Hepatocyte (in vitro differentiated cells): ENCODE data around the gene EPO. TPM values are rescaled to one million over a fixed set of nuclear protein-coding genes. Genes with fewer than 3 reads are reported as not detected.
"Not testable (repeated sequence)": the region's sequence is repeated elsewhere in the genome, so short reads cannot be mapped to it uniquely, and the experiment has no call there.

Experiments used
- DNase-seq: peaks from one replicate; pipeline ENCODE4 v3.0.0-alpha.2; 2016; ENCODE audit warnings: low spot score
- H2AFZ ChIP-seq: fragments of 200-600 bp; sonication (generic); 2 replicates; pipeline ENCODE4 v1.6.0; 2016; ENCODE audit warnings: antibody characterized with exemption, mild to moderate bottlenecking
- H3K27ac ChIP-seq: fragments of 200-600 bp; sonication (generic); 2 replicates; pipeline ENCODE4 v1.5.1; 2016; ENCODE audit warnings: mild to moderate bottlenecking
- H3K27me3 ChIP-seq: fragments of 200-600 bp; sonication (generic); 2 replicates; pipeline ENCODE4 v1.6.1; 2016
- H3K36me3 ChIP-seq: fragments of 200-600 bp; sonication (generic); replicated peaks from 2 replicates; pipeline ENCODE4 v1.5.1; 2016; ENCODE audit warnings: low read depth; ENCODE audit not compliant: insufficient read depth
- H3K4me1 ChIP-seq: fragments of 200-600 bp; sonication (generic); 2 replicates; pipeline ENCODE4 v1.5.1; 2016; ENCODE audit warnings: mild to moderate bottlenecking, moderate library complexity; ENCODE audit not compliant: insufficient read depth
- H3K4me2 ChIP-seq: fragments of 200-600 bp; sonication (generic); 2 replicates; pipeline ENCODE4 v1.6.0; 2016
- H3K4me3 ChIP-seq: fragments of 200-600 bp; sonication (generic); 2 replicates; pipeline ENCODE4 v1.5.1; 2016; ENCODE audit warnings: mild to moderate bottlenecking
- H3K79me2 ChIP-seq: fragments of 200-600 bp; sonication (generic); 2 replicates; pipeline ENCODE4 v1.6.0; 2017; ENCODE audit warnings: mild to moderate bottlenecking
- H3K9me2 ChIP-seq: fragments of 200-600 bp; sonication (generic); replicated peaks from 2 replicates; pipeline ENCODE4 v1.6.0; 2017; ENCODE audit warnings: mild to moderate bottlenecking; ENCODE audit not compliant: insufficient read depth
- H3K9me3 ChIP-seq: fragments of 200-600 bp; sonication (generic); 2 replicates; pipeline ENCODE4 v1.5.1; 2016; ENCODE audit warnings: low read depth, mild to moderate bottlenecking
- H4K20me1 ChIP-seq: fragments of 200-600 bp; sonication (generic); 2 replicates; pipeline ENCODE4 v1.6.0; 2016; ENCODE audit warnings: mild to moderate bottlenecking; ENCODE audit not compliant: insufficient read depth, poor library complexity, severe bottlenecking
- EZH2 ChIP-seq: fragments of 200-600 bp; sonication (generic); IDR thresholded peaks from 2 replicates; pipeline ENCODE4 v1.6.1; 2016; ENCODE audit warnings: antibody characterized with exemption, mild to moderate bottlenecking, borderline replicate concordance
- EZH2phosphoT487 ChIP-seq: fragments of 200-600 bp; sonication (generic); IDR thresholded peaks from one replicate; pipeline ENCODE4 v1.6.1; 2018; ENCODE audit warnings: antibody characterized with exemption, mild to moderate bottlenecking, low read depth, moderate library complexity; ENCODE audit not compliant: unreplicated experiment, severe bottlenecking
- WGBS: methylation state at CpG from one replicate; pipeline ENCODE4 v1.1.6; 2016; ENCODE audit warnings: low lambda C conversion rate; ENCODE audit errors: missing lambda C conversion rate; 5-methylcytosine and 5-hydroxymethylcytosine counted together
- polyA plus RNA-seq: library from polyadenylated mRNA; unstranded; fragments of >200 nt; fragmentation: Nextera tagmentation; extraction: Ambion mirVana; gene quantifications from 2 replicates; pipeline ENCODE4 v1.2.1, GENCODE V29; 2016
- total RNA-seq: library from RNA; depleted of rRNA; stranded (reverse); fragments of >200 nt; gene quantifications from 2 replicates; pipeline ENCODE4 v1.2.3, GENCODE V29; 2014
- TF ChIP-seq, protein P1 (sequence below): fragments of 200-600 bp; sonication (generic); IDR thresholded peaks from 2 replicates; pipeline ENCODE4 v1.5.1; 2016; ENCODE audit warnings: antibody characterized with exemption, mild to moderate bottlenecking; ENCODE audit not compliant: poor library complexity

The EPO gene
- total and polyA plus RNA-seq, 2 experiments from 2014 or later: 1.3 TPM; not detected in 1

DNA sequence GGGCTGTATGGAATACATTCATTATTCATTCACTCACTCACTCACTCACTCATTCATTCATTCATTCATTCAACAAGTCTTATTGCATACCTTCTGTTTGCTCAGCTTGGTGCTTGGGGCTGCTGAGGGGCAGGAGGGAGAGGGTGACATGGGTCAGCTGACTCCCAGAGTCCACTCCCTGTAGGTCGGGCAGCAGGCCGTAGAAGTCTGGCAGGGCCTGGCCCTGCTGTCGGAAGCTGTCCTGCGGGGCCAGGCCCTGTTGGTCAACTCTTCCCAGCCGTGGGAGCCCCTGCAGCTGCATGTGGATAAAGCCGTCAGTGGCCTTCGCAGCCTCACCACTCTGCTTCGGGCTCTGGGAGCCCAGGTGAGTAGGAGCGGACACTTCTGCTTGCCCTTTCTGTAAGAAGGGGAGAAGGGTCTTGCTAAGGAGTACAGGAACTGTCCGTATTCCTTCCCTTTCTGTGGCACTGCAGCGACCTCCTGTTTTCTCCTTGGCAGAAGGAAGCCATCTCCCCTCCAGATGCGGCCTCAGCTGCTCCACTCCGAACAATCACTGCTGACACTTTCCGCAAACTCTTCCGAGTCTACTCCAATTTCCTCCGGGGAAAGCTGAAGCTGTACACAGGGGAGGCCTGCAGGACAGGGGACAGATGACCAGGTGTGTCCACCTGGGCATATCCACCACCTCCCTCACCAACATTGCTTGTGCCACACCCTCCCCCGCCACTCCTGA, 2.4 kb downstream of the EPO start:
- no peak overlapping the region for H3K27ac ChIP-seq
- no peaks in the 10 kb centered on the region for H3K36me3 ChIP-seq
- peaks cover 5% of the 10 kb centered on the region for H3K4me1 ChIP-seq
- no peaks in the 10 kb centered on the region for H4K20me1 ChIP-seq
- WGBS: 89% methylated on average over 17 of the region's 17 CpGs
- TF ChIP-seq EZH2: no peak
- TF ChIP-seq EZH2phosphoT487: no peak
- TF ChIP-seq, protein P1, sequence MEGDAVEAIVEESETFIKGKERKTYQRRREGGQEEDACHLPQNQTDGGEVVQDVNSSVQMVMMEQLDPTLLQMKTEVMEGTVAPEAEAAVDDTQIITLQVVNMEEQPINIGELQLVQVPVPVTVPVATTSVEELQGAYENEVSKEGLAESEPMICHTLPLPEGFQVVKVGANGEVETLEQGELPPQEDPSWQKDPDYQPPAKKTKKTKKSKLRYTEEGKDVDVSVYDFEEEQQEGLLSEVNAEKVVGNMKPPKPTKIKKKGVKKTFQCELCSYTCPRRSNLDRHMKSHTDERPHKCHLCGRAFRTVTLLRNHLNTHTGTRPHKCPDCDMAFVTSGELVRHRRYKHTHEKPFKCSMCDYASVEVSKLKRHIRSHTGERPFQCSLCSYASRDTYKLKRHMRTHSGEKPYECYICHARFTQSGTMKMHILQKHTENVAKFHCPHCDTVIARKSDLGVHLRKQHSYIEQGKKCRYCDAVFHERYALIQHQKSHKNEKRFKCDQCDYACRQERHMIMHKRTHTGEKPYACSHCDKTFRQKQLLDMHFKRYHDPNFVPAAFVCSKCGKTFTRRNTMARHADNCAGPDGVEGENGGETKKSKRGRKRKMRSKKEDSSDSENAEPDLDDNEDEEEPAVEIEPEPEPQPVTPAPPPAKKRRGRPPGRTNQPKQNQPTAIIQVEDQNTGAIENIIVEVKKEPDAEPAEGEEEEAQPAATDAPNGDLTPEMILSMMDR: no peak
- H3K27me3 ChIP-seq: peaks cover 39% of the 10 kb centered on the region
- no peaks in the 10 kb centered on the region for H3K79me2 ChIP-seq
- no peak for DNase-seq
- no peak overlapping the region for H2AFZ ChIP-seq
- no peak overlapping the region for H3K4me2 ChIP-seq
- no peaks in the 10 kb centered on the region for H3K9me3 ChIP-seq
- no peaks in the 10 kb centered on the region for H3K9me2 ChIP-seq
- no peak overlapping the region for H3K4me3 ChIP-seq

DNA sequence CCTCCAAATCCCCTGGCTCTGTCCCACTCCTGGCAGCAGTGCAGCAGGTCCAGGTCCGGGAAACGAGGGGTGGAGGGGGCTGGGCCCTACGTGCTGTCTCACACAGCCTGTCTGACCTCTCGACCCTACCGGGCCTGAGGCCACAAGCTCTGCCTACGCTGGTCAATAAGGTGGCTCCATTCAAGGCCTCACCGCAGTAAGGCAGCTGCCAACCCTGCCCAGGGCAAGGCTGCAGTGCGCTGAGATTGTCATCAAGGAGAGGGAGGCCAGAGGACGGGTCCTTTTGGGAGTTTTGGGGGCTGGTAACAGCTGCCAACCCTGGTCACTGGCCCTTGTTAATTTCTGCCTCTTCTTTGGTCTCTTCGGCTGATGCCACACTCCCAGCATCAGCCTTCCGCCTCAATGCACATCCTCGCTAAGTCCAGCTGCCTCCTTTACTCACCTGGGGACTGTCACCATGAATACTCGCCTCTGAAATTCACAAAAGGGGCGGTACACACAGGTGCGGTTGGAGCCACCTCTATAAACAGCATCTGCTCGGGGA, 3.5 kb downstream of the EPO start:
- Histone ChIP-seq H3K4me2 (no peak overlapping the region), H3K79me2 (no peaks in the 10 kb centered on the region), H3K27ac (no peak overlapping the region), H3K36me3 (no peaks in the 10 kb centered on the region), H2AFZ (no peak overlapping the region), H3K4me3 (no peak overlapping the region), H3K4me1 (peaks cover 5% of the 10 kb centered on the region), H4K20me1 (no peaks in the 10 kb centered on the region), H3K27me3 (peaks cover 39% of the 10 kb centered on the region), H3K9me2 (no peaks in the 10 kb centered on the region), H3K9me3 (no peaks in the 10 kb centered on the region)
- TF ChIP-seq, protein P1: no peak
- TF ChIP-seq EZH2phosphoT487 (no peak), EZH2 (no peak)
- DNase-seq: no peak
- WGBS: 79% methylated on average over 15 of the region's 16 CpGs

- H3K4me1 ChIP-seq, H4K20me1 ChIP-seq, DNase-seq, H3K36me3 ChIP-seq, H3K79me2 ChIP-seq, H3K4me2 ChIP-seq, H3K4me3 ChIP-seq, H3K9me3 ChIP-seq, H2AFZ ChIP-seq, H3K9me2 ChIP-seq, H3K27ac ChIP-seq: not testable (repeated sequence)
- WGBS: 96% methylated on average over 2 of the region's 2 CpGs
- H3K27me3 ChIP-seq: peaks cover 38% of the 10 kb centered on the region
These were observed 4.1 kb downstream of the EPO start for GRCh38 chr7:100724364-100724763.

- Histone ChIP-seq H3K9me2 (no peaks in the 10 kb centered on the region), H3K79me2 (no peaks in the 10 kb centered on the region), H3K36me3 (no peaks in the 10 kb centered on the region), H3K27ac (no peak overlapping the region), H3K4me3 (no peak overlapping the region), H2AFZ (no peak overlapping the region), H4K20me1 (no peaks in the 10 kb centered on the region), H3K4me1 (no peaks in the 10 kb centered on the region), H3K4me2 (no peak overlapping the region), H3K9me3 (no peaks in the 10 kb centered on the region), H3K27me3 (peaks cover 12% of the 10 kb centered on the region)
- TF ChIP-seq EZH2 (no peak), EZH2phosphoT487 (no peak)
- TF ChIP-seq, protein P1: no peak
- 67% methylated on average over 12 of the region's 12 CpGs for WGBS
- DNase-seq: no peak
These were observed 6.9 kb downstream of the EPO start for GRCh38 chr7:100726996-100727761.
